Measurements from ENCODE around the gene PIP4K2A.

DNA sequence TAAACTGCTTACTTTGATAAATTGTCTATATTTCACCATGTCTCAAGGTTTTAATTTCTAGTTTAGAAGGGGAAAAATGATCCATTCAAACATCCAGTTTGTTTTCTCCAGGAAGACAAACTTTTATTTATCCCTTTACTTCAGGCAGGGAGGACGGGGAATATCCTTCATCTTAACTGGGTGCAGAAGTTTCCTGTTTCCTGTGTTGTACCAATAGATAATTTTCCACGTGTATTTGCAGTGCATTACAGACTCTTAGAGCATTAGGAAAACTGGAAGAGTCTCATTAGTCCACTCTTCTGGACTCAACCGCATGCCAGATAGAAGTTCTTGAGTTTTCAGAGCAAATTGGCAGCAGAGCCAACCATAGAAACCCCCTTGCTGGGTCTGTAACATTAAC is 39.4 kb upstream of the PIP4K2A start:
- TF ChIP-seq, protein P1, sequence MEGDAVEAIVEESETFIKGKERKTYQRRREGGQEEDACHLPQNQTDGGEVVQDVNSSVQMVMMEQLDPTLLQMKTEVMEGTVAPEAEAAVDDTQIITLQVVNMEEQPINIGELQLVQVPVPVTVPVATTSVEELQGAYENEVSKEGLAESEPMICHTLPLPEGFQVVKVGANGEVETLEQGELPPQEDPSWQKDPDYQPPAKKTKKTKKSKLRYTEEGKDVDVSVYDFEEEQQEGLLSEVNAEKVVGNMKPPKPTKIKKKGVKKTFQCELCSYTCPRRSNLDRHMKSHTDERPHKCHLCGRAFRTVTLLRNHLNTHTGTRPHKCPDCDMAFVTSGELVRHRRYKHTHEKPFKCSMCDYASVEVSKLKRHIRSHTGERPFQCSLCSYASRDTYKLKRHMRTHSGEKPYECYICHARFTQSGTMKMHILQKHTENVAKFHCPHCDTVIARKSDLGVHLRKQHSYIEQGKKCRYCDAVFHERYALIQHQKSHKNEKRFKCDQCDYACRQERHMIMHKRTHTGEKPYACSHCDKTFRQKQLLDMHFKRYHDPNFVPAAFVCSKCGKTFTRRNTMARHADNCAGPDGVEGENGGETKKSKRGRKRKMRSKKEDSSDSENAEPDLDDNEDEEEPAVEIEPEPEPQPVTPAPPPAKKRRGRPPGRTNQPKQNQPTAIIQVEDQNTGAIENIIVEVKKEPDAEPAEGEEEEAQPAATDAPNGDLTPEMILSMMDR (IDR thresholded peaks at IDR 0.05) = no peak
- no peak for TF ChIP-seq POLR2A (IDR thresholded peaks at IDR 0.05)

Data from body of pancreas (tissue), 4 donors.